Stimulated activated CD8-positive, alpha-beta memory T cell treated with anti-CD3 and anti-CD28 coated beads, Interleukin-12 subunit alpha, Interleukin-12 subunit beta, amount 100 ng/mL, for 4 hours (primary cell): ENCODE data around the gene PTRHD1.
"Not testable (repeated sequence)": the region's sequence is repeated elsewhere in the genome, so short reads cannot be mapped to it uniquely, and the experiment has no call there.

Experiments used
- DNase-seq: peaks from one replicate; pipeline ENCODE4 v3.0.0-alpha.2; 2020; ENCODE audit warnings: low read depth

The PTRHD1 gene

GRCh38 chr2:24792874-24793760, at the start of gene PTRHD1, which contains the start of gene CENPO:
Gene PTRHD1 (minus strand): TSS chr2:24793391. CDS start chr2:24793377, 14 bp downstream.
Gene CENPO (plus strand): TSS chr2:24793425. CDS start chr2:24793920, 495 bp downstream.
- DNase-seq: peak; percentile 91

GRCh38 chr2:24842081-24843050, 49.2 kb upstream of the PTRHD1 start:
- DNase-seq: no peak

GRCh38 chr2:24840962-24841945, 48.1 kb upstream of the PTRHD1 start:
- DNase-seq: no peak

- no peak for DNase-seq
Measured at GRCh38 chr2:24840164-24840869, 47.1 kb upstream of the PTRHD1 start.

- no peak for DNase-seq
Measured at GRCh38 chr2:24839729-24840128, 46.5 kb upstream of the PTRHD1 start.

- DNase-seq: no peak
Measured at GRCh38 chr2:24838541-24838940, 45.4 kb upstream of the PTRHD1 start.

- DNase-seq: no peak
Measured at GRCh38 chr2:24837996-24838513, 44.9 kb upstream of the PTRHD1 start.

- no peak for DNase-seq
Measured at GRCh38 chr2:24836706-24837105, 43.5 kb upstream of the PTRHD1 start.

- no peak for DNase-seq
Measured at GRCh38 chr2:24836206-24836605, 43.0 kb upstream of the PTRHD1 start.

- not testable (repeated sequence) for DNase-seq
Measured at GRCh38 chr2:24835411-24835810, 42.2 kb upstream of the PTRHD1 start.

GRCh38 chr2:24834733-24835395, 41.7 kb upstream of the PTRHD1 start:
- no peak for DNase-seq

GRCh38 chr2:24833821-24834732, 40.9 kb upstream of the PTRHD1 start:
- DNase-seq: no peak

- DNase-seq: no peak
Measured at GRCh38 chr2:24832931-24833701, 39.9 kb upstream of the PTRHD1 start.

GRCh38 chr2:24832521-24832920, 39.3 kb upstream of the PTRHD1 start:
- no peak for DNase-seq

GRCh38 chr2:24832073-24832461, 38.9 kb upstream of the PTRHD1 start:
- DNase-seq: no peak

GRCh38 chr2:24831221-24832072, 38.3 kb upstream of the PTRHD1 start:
- DNase-seq: no peak

GRCh38 chr2:24830786-24831185, 37.6 kb upstream of the PTRHD1 start:
- DNase-seq: no peak
